HepG2 (cell line): ENCODE data around the gene ZBTB46. TPM values are rescaled to one million over a fixed set of nuclear protein-coding genes. Genes with fewer than 3 reads are reported as not detected.
A peak's percentile ranks its signal among the peaks of the same experiment; 100 is the strongest.

Experiments used
- ATF7 ChIP-seq, 2 experiments: fragments of 450-650 bp in 1 of 2; sonication (generic) in 1 of 2; formaldehyde crosslinking in 1 of 2; IDR thresholded peaks; 2 replicates each; pipeline versions ENCODE4 v1.4.0 to v1.6.1; 2016 to 2020; ENCODE audit warnings: antibody characterized with exemption in 1 of 2, mild to moderate bottlenecking in 1 of 2, missing genetic modification reagents in 1 of 2
- CSRNP1 ChIP-seq: sonication (generic); formaldehyde crosslinking; IDR thresholded peaks from 2 replicates; pipeline ENCODE4 v1.8.1; 2023; ENCODE audit warnings: mild to moderate bottlenecking, missing genetic modification reagents
- ELF3 ChIP-seq: IDR thresholded peaks from 2 replicates; pipeline ENCODE4 v1.6.1; 2016; ENCODE audit warnings: missing genetic modification reagents, missing compliant biosample characterization
- GATA4 ChIP-seq: sonication (generic); IDR thresholded peaks from 2 replicates; pipeline ENCODE4 v1.6.1; 2016; ENCODE audit warnings: antibody characterized with exemption, low read depth, borderline replicate concordance
- HNRNPL ChIP-seq: fragments of 200-400 bp; formaldehyde crosslinking; IDR thresholded peaks from 2 replicates; pipeline ENCODE4 v1.6.1; 2017; ENCODE audit warnings: mild to moderate bottlenecking, low read depth, low read length
- KDM5A ChIP-seq: fragments of 200-600 bp; sonication (generic); IDR thresholded peaks from 2 replicates; pipeline ENCODE4 v1.7.0; 2018; ENCODE audit warnings: antibody characterized with exemption, mild to moderate bottlenecking, low read length, borderline replicate concordance
- KMT2B ChIP-seq: IDR thresholded peaks from 2 replicates; pipeline ENCODE4 v1.6.1; 2016; ENCODE audit warnings: missing genetic modification reagents, missing compliant biosample characterization
- MTA3 ChIP-seq: sonication (generic); formaldehyde crosslinking; IDR thresholded peaks from 2 replicates; pipeline ENCODE4 v1.4.0; 2020; ENCODE audit warnings: missing genetic modification reagents
- NFKBIZ ChIP-seq: IDR thresholded peaks from 2 replicates; pipeline ENCODE4 v1.6.1; 2018; ENCODE audit warnings: missing genetic modification reagents, missing compliant biosample characterization
- TFDP2 ChIP-seq: sonication (generic); formaldehyde crosslinking; IDR thresholded peaks from 2 replicates; pipeline ENCODE4 v1.4.0; 2020; ENCODE audit warnings: missing genetic modification reagents
- ZFAT ChIP-seq: sonication (generic); formaldehyde crosslinking; conservative IDR thresholded peaks from 2 replicates; pipeline ENCODE4 v1.8.1; 2023; ENCODE audit warnings: missing genetic modification reagents, inconsistent platforms
- ZNF138 ChIP-seq: sonication (generic); formaldehyde crosslinking; IDR thresholded peaks from 2 replicates; pipeline ENCODE4 v1.5.0; 2020; ENCODE audit warnings: mild to moderate bottlenecking, low read depth, missing genetic modification reagents
- ZNF577 ChIP-seq: sonication (generic); formaldehyde crosslinking; IDR thresholded peaks from 2 replicates; pipeline ENCODE4 v1.4.0; 2020; ENCODE audit warnings: mild to moderate bottlenecking, low read depth, missing genetic modification reagents, borderline replicate concordance
- ZNF629 ChIP-seq: sonication (generic); formaldehyde crosslinking; conservative IDR thresholded peaks from 2 replicates; pipeline ENCODE4 v1.5.0; 2020; ENCODE audit warnings: missing genetic modification reagents
- ZNF766 ChIP-seq: sonication (generic); formaldehyde crosslinking; IDR thresholded peaks from 2 replicates; pipeline ENCODE4 v1.5.0; 2020; ENCODE audit warnings: missing genetic modification reagents, borderline replicate concordance
- polyA plus RNA-seq, 8 experiments: library from polyadenylated mRNA; depleted of rRNA in 3 of 8; stranded (reverse) in 7 of 8; unstranded in 1 of 8; fragments of >200 nt; fragmentation: Illumina TruSeq in 4 of 8; extraction: Trizol in 4 of 8; gene quantifications; 2 replicates each; pipeline versions ENCODE4 v1.2.1 to v1.2.3, GENCODE V29; 2011 to 2016; ENCODE audit warnings: low read depth in 4 of 8, missing spikeins in 1 of 8, mixed read lengths in 1 of 8; ENCODE audit not compliant: insufficient read depth in 1 of 8
- total RNA-seq, 5 experiments: library from RNA; depleted of rRNA; stranded (reverse); fragments of >200 nt; fragmentation: Illumina TruSeq; extraction: Trizol; gene quantifications; 2 replicates each; pipeline ENCODE4 v1.2.3, GENCODE V29; 2016; ENCODE audit warnings: low read depth in 1 of 5
- TF ChIP-seq, protein P1 (sequence below): sonication (generic); formaldehyde crosslinking; IDR thresholded peaks from 2 replicates; pipeline ENCODE4 v1.4.0; 2020; ENCODE audit warnings: mild to moderate bottlenecking, missing genetic modification reagents, borderline replicate concordance
- TF ChIP-seq, protein P2 (sequence below): conservative IDR thresholded peaks from 2 replicates; pipeline ENCODE4 v1.6.1; 2018; ENCODE audit warnings: missing genetic modification reagents
- TF ChIP-seq, protein P3 (sequence below): IDR thresholded peaks from 2 replicates; pipeline ENCODE4 v1.6.1; 2016; ENCODE audit warnings: low read depth

Gene ZBTB46
- total and polyA plus RNA-seq, 2 of the 13 experiments (the other 11 are each of a cell fraction or from before 2014, with no cell fraction given): 1.6 to 13.5 TPM

DNA sequence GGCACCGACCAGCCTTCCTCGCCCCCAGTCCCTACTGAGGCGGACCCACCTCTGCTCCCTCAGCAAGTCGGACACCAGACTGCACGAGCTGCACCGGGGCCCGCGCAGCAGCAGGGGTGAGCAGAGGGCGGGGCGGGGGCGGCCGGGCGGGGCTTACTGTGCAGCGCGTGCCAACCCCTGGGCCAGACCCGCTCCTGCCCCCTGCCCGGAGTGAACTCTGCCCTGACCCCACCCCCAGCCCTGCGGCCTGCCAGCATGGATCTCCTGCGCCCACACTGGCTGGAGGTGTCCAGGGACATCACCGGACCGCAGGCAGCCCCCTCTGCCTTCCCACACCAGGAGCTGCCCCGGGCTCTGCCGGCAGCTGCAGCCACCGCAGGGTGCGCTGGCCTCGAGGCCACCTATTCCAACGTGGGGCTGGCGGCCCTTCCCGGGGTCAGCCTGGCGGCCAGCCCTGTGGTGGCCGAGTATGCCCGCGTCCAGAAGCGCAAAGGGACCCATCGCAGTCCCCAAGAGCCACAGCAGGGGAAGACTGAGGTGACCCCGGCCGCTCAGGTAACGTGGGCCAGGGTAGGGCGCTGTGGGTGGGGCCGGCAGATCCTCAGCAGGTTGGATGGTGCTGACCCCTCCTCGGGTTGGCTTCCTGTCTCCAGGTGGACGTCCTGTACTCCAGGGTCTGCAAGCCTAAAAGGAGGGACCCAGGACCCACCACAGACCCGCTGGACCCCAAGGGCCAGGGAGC, 92.9 kb downstream of the ZBTB46 start (continued):
- TF ChIP-seq CSRNP1 (peak; percentile 26; the same call in 1 of the 2 replicates), NFKBIZ (CRISPR knock-in tag) (no peak), ATF7 (IDR thresholded peaks at IDR 0.05) (no peak), ATF7 (CRISPR knock-in tag; IDR thresholded peaks at IDR 0.05) (peak; percentile 85), ELF3 (CRISPR knock-in tag) (peak; percentile 71), ZNF766 (CRISPR knock-in tag) (peak; percentile 62; the same call in 1 of the 2 replicates), GATA4 (peak; percentile 68; the same call in 1 of the 2 replicates), ZNF138 (peak; percentile 86), TFDP2 (peak; percentile 46), KDM5A (no peak), KMT2B (CRISPR knock-in tag) (no peak; the same call in 1 of the 2 replicates), MTA3 (no peak; the same call in 1 of the 2 replicates), ZNF629 (CRISPR knock-in tag) (peak; percentile 36; the same call in 1 of the 2 replicates), ZNF577 (CRISPR knock-in tag) (peak; percentile 98), HNRNPL (peak; percentile 98), ZFAT (CRISPR knock-in tag) (0 out of 2 replicates have a peak, but pooled peaks have one; percentile 64)
- TF ChIP-seq, protein P1, sequence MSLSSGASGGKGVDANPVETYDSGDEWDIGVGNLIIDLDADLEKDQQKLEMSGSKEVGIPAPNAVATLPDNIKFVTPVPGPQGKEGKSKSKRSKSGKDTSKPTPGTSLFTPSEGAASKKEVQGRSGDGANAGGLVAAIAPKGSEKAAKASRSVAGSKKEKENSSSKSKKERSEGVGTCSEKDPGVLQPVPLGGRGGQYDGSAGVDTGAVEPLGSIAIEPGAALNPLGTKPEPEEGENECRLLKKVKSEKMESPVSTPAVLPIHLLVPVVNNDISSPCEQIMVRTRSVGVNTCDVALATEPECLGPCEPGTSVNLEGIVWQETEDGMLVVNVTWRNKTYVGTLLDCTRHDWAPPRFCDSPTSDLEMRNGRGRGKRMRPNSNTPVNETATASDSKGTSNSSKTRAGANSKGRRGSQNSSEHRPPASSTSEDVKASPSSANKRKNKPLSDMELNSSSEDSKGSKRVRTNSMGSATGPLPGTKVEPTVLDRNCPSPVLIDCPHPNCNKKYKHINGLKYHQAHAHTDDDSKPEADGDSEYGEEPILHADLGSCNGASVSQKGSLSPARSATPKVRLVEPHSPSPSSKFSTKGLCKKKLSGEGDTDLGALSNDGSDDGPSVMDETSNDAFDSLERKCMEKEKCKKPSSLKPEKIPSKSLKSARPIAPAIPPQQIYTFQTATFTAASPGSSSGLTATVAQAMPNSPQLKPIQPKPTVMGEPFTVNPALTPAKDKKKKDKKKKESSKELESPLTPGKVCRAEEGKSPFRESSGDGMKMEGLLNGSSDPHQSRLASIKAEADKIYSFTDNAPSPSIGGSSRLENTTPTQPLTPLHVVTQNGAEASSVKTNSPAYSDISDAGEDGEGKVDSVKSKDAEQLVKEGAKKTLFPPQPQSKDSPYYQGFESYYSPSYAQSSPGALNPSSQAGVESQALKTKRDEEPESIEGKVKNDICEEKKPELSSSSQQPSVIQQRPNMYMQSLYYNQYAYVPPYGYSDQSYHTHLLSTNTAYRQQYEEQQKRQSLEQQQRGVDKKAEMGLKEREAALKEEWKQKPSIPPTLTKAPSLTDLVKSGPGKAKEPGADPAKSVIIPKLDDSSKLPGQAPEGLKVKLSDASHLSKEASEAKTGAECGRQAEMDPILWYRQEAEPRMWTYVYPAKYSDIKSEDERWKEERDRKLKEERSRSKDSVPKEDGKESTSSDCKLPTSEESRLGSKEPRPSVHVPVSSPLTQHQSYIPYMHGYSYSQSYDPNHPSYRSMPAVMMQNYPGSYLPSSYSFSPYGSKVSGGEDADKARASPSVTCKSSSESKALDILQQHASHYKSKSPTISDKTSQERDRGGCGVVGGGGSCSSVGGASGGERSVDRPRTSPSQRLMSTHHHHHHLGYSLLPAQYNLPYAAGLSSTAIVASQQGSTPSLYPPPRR (CRISPR knock-in tag): peak; percentile 88
- TF ChIP-seq, protein P2, sequence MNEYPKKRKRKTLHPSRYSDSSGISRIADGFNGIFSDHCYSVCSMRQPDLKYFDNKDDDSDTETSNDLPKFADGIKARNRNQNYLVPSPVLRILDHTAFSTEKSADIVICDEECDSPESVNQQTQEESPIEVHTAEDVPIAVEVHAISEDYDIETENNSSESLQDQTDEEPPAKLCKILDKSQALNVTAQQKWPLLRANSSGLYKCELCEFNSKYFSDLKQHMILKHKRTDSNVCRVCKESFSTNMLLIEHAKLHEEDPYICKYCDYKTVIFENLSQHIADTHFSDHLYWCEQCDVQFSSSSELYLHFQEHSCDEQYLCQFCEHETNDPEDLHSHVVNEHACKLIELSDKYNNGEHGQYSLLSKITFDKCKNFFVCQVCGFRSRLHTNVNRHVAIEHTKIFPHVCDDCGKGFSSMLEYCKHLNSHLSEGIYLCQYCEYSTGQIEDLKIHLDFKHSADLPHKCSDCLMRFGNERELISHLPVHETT: peak; percentile 90
- TF ChIP-seq, protein P3, sequence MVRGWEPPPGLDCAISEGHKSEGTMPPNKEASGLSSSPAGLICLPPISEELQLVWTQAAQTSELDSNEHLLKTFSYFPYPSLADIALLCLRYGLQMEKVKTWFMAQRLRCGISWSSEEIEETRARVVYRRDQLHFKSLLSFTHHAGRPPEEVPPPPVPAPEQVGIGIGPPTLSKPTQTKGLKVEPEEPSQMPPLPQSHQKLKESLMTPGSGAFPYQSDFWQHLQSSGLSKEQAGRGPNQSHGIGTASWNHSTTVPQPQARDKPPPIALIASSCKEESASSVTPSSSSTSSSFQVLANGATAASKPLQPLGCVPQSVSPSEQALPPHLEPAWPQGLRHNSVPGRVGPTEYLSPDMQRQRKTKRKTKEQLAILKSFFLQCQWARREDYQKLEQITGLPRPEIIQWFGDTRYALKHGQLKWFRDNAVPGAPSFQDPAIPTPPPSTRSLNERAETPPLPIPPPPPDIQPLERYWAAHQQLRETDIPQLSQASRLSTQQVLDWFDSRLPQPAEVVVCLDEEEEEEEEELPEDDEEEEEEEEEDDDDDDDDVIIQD: 0 out of 2 replicates have a peak, but pooled peaks have one; percentile 22
